ENCODE measurements around the gene MYMK. TPM values are rescaled to one million over a fixed set of nuclear protein-coding genes. Genes with fewer than 3 reads are reported as not detected.

Gene MYMK
- total RNA-seq, 1 donor from 2014 or later: not detected

- no peak for TF ChIP-seq CTCF (IDR thresholded peaks at IDR 0.05; ENCODE audit: partially characterized antibody, unreplicated experiment)
- H3K9me3 Mint-ChIP-seq (ENCODE audit: unreplicated experiment): peaks cover 16% of the 10 kb centered on the region
- H3K27me3 Mint-ChIP-seq (ENCODE audit: unreplicated experiment): peaks cover 16% of the 10 kb centered on the region
- no peaks in the 10 kb centered on the region for H3K36me3 Mint-ChIP-seq (ENCODE audit: unreplicated experiment)
- DNase-seq: no peak
- peaks cover 5% of the 10 kb centered on the region for H3K4me1 Mint-ChIP-seq (ENCODE audit: low read depth, unreplicated experiment)
- no peak overlapping the region for H3K27ac Mint-ChIP-seq (ENCODE audit: unreplicated experiment)
- H3K4me3 Mint-ChIP-seq (ENCODE audit: unreplicated experiment): no peak overlapping the region
Measured at GRCh38 chr9:133473743-133474142, 51.0 kb downstream of the MYMK start.

- peaks cover 5% of the 10 kb centered on the region for H3K4me1 Mint-ChIP-seq (ENCODE audit: low read depth, unreplicated experiment)
- no peak overlapping the region for H3K4me3 Mint-ChIP-seq (ENCODE audit: unreplicated experiment)
- H3K27ac Mint-ChIP-seq (ENCODE audit: unreplicated experiment): no peak overlapping the region
- no peak for TF ChIP-seq CTCF (IDR thresholded peaks at IDR 0.05; ENCODE audit: partially characterized antibody, unreplicated experiment)
- peaks cover 23% of the 10 kb centered on the region for H3K9me3 Mint-ChIP-seq (ENCODE audit: unreplicated experiment)
- DNase-seq: no peak
- H3K36me3 Mint-ChIP-seq (ENCODE audit: unreplicated experiment): no peaks in the 10 kb centered on the region
- peaks cover 21% of the 10 kb centered on the region for H3K27me3 Mint-ChIP-seq (ENCODE audit: unreplicated experiment)
Measured at GRCh38 chr9:133472753-133473378, 51.9 kb downstream of the MYMK start.

- no peak overlapping the region for H3K4me3 Mint-ChIP-seq (ENCODE audit: unreplicated experiment)
- TF ChIP-seq CTCF (IDR thresholded peaks at IDR 0.05; ENCODE audit: partially characterized antibody, unreplicated experiment): no peak
- no peak for DNase-seq
- no peak overlapping the region for H3K27ac Mint-ChIP-seq (ENCODE audit: unreplicated experiment)
- H3K4me1 Mint-ChIP-seq (ENCODE audit: low read depth, unreplicated experiment): peaks cover 5% of the 10 kb centered on the region
- peaks cover 18% of the 10 kb centered on the region for H3K9me3 Mint-ChIP-seq (ENCODE audit: unreplicated experiment)
- no peaks in the 10 kb centered on the region for H3K36me3 Mint-ChIP-seq (ENCODE audit: unreplicated experiment)
- H3K27me3 Mint-ChIP-seq (ENCODE audit: unreplicated experiment): peaks cover 21% of the 10 kb centered on the region
Measured at GRCh38 chr9:133472277-133472645, 52.5 kb downstream of the MYMK start.

GRCh38 chr9:133471551-133472276 lies 53.0 kb downstream of the MYMK start:
- Mint-ChIP-seq H3K4me1 (ENCODE audit: low read depth, unreplicated experiment) (peaks cover 7% of the 10 kb centered on the region), H3K4me3 (ENCODE audit: unreplicated experiment) (no peak overlapping the region), H3K36me3 (ENCODE audit: unreplicated experiment) (no peaks in the 10 kb centered on the region), H3K9me3 (ENCODE audit: unreplicated experiment) (peaks cover 20% of the 10 kb centered on the region), H3K27me3 (ENCODE audit: unreplicated experiment) (peaks cover 21% of the 10 kb centered on the region), H3K27ac (ENCODE audit: unreplicated experiment) (no peak overlapping the region)
- no peak for DNase-seq
- TF ChIP-seq CTCF (IDR thresholded peaks at IDR 0.05; ENCODE audit: partially characterized antibody, unreplicated experiment): no peak

- Mint-ChIP-seq H3K9me3 (ENCODE audit: unreplicated experiment) (peaks cover 21% of the 10 kb centered on the region), H3K36me3 (ENCODE audit: unreplicated experiment) (no peaks in the 10 kb centered on the region), H3K27ac (ENCODE audit: unreplicated experiment) (peak overlapping the region; percentile 81), H3K4me3 (ENCODE audit: unreplicated experiment) (no peak overlapping the region), H3K4me1 (ENCODE audit: low read depth, unreplicated experiment) (peaks cover 5% of the 10 kb centered on the region), H3K27me3 (ENCODE audit: unreplicated experiment) (peaks cover 21% of the 10 kb centered on the region)
- TF ChIP-seq CTCF (IDR thresholded peaks at IDR 0.05; ENCODE audit: partially characterized antibody, unreplicated experiment): no peak
- DNase-seq: no peak
Measured at GRCh38 chr9:133470988-133471387, 53.8 kb downstream of the MYMK start.

All from glutamatergic neuron (in vitro differentiated cells).